NCI-H2107 treated with DMSO at 0.1 percent for 48 hours (cell line): ENCODE data around the gene VAPA.

Experiments
- DNase-seq: peaks from one replicate; lab custom pipeline; 2025; ENCODE audit not compliant: unreplicated experiment; lab: John Stamatoyannopoulos, UW

The VAPA gene

DNA sequence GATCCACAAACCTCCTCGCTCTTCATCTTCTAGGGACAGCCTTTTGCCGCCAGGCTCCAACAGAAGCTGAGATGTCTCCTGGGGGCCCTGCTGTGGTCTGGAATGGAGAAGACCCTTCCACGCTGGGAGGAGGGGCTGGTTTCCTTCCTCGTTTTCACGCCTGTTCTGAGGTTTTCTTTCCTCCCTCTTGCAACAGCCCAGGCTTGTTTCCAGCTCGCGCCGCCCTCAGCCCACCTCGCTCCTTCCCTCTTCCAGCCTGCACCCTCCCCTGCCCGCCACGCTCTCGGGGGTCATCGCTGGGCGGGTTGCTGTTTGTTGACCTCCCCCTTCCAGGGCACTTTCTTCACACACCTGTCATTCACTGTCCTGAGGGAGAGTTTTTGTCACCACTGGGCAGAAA, 55.4 kb downstream of the VAPA start:
- DNase-seq: no peak

DNA sequence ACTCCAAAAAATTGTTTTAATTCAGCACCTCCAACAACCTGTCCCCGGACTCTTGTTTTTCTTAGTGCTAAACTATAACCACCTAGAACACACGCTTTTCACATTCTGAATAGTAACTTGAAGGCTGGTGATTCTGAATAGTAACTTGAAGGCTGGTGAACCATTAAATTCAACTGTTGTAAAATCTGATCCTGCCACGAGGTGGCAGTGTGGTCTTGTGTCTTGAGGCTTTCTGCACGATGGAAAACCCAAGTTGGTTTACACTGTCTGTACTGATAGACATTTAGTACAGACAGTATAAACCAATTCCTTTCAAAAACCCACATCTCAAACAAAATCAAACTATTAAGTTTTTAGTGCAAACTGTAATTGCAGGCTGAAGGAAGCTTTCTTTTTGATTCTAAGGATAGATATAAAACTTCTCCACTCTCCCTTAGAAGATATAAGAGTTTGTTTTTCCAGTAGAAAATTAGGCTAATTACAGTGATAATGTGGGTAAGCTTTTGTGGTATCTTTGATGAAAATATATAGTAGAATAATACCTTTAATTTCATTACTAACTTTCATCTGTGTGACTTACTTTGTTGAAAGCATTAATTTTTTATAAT, 57.6 kb downstream of the VAPA start:
- peak; percentile 2 for DNase-seq

DNA sequence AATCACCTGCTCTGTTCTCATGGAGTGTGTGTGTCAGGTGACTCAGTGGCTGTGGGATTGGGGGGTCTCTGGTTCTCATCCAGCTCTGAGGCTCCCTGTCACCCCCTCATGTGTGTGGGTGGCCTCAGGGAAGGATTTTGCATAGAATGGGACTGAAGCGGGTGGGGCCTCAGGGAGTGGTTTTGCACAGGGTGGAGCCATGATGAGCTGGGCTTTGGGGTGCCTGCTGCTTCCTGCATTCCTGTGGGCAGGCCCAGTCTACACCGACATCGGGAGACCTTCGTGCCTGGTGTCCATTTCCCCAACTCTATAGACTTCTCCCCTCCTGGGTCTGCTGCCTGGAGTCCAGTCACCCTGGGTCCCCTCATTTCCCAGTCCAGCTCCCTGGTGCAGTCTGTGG, 59.7 kb downstream of the VAPA start:
- no peak for DNase-seq

DNA sequence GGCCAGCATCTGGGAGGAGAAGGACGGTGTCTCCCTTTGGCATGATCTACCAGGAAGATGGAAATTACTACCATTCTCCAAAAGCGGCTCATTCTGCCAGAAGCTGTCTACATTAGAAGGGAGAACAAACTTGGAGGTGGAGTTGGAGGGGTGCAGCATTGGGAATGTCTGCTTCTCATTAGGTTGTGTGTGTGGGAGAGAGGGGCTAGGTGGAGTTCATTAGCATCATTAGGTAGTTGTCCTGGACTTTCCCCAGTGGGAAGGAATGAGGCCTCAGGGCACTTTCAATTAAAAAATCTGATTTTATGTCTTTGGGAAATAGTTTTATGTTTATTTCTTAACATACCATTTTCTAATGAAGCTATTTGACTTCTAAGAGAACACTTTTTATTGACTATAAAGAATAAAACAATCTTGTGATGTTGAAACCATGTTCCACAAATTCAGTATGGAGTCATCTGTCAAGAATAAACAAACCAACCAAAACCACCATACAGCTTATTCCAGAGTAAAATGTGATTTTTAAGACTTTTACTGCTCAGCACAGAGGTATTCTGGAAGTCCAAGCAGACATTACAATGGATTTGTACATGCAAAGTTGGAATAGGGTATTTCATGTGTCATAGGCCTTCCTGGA, 60.6 kb downstream of the VAPA start:
- no peak for DNase-seq

DNA sequence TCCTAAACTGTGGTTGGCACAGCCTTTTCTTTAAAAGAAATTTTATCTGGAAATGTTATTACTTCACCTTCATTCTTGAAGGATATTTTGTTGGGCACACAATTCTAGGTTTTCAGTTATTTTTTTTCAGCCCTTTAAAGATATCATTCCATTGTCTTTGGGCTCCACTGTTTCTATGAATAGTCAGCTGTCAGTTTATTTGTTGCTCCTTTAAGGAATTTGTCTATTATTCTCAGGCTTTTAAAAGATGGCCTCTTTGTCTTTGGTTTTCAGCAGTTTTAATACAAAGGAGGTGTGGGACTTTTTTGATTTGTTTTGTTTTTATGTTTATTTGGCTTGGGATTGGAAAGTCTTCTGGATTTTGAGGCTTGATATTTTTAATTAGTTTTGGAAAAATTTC, 61.8 kb downstream of the VAPA start:
- no peak for DNase-seq

DNA sequence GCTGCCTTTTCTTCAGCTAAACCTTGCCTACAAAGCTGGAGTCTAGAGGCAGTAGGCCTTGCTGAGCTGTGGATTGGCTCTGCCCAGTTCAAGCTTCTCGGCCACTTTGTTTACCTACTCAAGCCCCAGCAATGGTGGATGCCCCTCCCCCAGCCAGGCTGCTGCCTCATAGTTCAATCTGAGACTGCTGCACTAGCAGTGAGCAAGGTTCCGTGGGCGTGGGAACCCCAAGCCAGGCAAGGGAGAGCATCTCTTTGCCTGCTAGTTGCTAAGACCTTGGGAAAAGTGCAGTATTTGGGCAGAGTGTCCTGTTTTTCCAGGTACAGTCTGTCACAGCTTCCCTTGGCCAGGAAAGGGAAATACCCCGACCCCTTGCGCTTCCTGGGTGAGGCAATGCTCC, 68.9 kb downstream of the VAPA start:
- DNase-seq: no peak

DNA sequence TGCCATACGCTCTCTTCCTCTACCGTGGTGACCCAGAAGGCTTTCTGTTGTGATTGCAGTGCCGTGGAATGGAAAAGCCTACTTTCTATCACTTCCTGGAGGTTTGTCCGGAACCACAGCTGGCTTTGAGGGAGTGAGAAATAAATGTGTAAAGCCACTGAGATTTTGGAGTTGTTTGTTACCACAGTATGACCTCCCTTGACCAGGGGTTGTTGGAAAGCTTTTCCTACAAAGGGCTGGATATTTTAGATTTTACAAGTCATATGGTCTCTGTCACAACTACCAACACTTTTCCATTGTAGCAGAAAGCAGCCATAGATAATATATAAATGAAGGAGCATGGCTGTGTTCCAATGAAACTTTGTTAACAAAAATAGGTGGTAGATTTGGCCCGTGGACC, 70.3 kb downstream of the VAPA start:
- DNase-seq: no peak

DNA sequence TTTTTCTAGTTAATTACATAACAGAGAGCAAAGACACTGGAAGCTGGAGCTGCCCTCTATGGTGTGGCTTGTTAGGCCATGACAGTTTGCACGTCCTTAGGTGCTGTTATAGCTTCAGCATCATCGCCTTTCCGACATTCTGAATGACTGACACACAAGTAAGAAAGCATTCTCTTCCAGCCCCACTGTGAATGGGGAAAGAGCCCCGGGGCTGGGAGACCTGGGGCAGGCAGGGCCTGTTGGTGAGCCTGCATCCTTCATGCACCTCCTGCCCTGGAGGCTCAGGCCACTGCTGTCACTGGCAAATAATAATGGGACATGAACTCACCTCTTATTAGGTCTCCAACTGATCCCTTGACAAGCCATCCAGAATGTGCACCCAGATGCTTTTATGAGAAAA, 71.8 kb downstream of the VAPA start:
- DNase-seq: no peak

DNA sequence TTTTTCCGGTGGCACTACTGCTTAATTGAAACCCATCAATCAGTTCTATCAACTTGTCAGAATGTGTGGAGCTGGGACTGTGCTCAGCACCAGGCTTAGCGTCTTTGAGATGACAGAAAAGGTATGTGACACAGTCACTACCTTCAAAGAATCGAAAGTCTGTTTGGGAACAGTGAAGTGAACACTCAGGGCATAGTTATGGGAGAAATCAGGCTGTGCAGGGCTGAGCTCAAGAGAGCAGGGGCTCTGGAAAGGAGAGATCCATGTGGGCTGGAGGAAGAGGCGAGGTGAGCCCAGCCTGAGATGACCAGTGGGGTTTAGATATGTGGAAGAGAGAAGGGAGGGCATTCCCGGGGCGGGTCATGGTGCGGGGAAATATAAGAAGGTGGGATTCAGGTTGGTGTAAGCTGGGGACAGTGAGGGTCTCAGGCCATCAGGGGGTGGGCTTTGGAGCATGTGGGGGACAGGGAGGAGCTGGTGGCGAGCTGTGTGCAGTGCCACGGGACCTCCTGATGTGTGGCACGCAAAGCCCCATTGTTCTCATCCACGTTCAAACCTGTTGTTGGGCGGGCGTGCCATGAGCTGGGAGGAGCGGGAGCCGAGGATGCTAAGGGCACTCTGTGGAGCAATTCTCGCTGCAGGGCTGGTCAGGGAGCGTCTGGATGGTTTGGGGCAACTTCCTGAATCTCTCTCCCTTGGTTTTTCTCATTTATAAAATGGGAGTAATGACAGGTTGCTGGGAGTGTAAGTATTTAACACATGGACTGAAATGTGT, 72.5 kb downstream of the VAPA start:
- DNase-seq: no peak

DNA sequence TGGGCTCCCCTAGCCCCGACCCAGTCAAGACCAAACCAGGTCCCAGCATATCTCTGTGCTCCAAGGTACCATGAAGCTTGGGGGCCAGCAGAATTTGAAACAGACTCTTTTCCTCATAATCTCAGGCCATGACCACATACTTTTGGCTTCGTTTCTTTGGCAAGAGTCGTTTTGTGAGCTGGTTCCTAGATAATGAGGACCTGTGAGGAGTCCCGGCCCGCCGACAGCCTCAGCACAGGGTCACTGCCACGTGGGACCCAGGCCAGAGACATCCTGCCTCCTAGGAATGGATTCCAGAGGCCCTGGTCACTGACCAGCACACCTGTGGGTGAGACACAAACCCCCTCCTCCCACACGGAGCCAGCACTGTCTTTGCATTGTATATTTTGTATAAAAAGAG, 73.5 kb downstream of the VAPA start:
- no peak for DNase-seq

DNA sequence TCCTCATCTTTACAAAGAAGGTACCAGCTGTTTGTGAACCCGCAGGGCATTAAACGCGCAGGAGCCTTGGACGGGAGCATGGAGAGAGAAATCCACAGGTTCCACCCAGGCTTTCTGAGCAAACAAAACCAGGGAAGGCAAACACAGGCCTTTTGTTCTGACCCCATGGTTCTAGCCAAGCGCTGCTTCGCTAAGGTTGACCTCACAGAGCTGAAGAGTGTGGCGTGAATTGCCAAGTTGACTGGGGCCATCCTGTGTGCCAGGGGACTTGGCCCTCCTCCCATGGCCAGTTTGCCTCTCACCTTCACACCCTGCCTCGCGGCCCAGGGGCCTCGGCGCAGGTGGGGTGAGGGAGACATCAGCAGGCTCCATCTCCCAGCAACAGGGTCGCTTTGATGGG, 74.1 kb downstream of the VAPA start:
- DNase-seq: no peak

DNA sequence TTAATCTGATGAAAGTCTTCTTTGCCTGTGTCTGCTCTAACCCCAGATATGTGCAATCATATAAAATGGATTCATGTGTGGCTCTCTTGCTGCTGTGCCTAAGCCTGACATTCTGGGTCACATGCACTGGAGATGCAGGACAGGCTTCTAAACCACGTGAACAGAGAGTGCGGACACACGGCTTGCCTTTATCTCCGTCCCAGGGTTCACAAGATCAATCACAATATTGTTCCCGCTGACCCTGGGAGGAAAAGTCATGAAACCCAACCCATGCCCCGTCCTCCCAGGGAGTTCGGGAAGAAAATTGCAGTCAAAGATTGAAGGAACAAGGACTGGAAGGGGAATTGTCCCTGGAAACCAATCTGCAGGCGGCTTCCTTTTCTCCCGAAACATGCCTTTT, 74.8 kb downstream of the VAPA start:
- no peak for DNase-seq

DNA sequence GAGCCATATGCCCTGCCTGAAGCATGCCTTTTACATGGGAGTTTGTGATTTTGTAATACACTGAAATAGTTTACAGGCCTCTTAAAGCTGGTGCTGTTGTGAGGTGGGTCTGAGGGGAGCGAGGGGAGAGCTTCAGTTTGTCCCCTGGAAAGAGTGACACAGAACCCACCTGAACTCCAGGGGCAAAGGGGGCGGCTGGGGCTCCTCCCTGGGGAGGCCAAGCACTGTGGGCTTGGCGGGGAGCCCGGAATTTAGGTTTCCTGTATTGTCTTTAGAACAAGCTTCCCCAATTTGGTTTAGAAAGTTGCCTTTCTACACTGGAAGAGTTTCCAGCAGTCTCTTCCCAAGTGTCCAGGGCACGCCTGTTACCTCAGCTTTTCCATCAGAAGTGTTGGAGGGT, 75.7 kb downstream of the VAPA start:
- no peak for DNase-seq

DNA sequence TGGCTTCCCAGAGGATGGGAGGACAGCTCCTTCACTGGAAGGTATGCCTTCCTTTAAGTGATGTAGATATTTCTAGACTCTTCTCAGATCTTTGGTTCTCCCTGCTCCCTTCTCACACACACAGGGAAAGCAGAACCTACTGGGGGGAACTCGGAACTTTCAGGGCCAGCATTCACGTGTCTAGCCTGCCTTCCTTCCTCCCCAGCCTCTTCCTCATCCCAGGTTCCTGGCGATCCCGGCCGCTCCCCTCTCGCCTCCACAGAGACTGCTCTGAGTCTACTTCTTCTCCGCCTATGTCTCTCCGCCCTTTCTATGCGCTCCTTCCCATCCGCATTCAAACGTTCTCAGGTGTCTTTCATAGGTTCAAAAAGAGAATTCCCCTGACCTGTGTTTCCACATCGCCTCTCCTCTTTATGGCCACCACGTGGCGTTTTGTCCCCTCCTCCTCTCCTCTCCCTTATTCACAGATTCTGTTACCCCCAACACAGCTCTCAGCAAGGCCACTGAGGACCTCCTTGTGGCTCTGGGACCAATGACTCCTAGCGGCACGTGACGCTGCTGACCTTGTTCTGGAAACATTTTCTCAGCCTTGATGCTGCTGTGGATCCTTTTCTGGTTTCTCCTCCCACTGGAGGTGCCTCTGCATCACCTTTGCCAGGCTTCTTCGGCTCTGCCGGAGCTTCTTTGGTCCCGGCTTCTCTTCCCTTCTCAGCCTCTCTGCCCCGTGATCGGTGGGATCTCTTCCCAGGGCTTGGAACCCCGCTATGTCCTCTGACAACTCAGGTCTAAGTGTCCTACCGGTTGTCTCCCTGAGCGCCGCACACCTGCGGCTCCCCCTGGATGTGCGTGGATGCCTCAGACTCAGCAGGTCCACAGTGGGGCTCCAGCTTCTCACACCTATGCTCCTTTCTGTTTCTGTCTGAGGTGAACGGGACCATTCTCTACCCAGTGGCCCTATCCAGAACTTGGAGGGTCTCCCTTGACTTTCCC, 77.5 kb downstream of the VAPA start:
- no peak for DNase-seq

DNA sequence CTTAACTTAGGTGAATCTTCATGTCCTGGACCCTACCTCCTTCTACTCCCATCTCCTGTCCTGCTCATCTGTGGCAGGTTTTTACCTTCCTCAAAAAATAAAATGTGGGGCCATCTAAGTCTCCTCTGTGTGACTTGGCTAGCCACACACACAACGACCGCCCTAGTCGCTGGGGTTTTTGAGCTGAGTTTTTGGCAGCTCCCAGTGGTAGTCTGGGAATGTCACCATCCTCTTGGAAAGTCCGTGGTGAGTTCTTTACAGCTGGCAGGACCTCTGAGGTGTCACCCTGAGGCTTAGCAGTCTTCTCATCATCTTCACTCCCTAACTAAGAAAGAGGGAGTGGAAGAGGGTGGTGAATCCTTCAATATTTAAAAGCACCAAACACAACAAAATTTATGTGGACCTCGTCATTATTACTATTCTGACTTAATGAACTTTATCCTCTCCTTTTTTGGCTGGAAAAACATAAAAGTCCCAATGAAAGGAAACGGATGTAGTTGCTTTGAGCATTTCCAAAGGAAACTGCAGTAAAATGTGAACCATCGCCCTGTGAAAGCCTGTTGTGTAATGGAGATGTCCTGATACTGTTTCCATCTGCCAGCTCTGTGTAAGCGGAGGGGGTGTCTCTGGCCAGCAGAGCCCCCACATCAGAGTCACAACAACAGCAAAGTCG, 78.6 kb downstream of the VAPA start:
- no peak for DNase-seq

DNA sequence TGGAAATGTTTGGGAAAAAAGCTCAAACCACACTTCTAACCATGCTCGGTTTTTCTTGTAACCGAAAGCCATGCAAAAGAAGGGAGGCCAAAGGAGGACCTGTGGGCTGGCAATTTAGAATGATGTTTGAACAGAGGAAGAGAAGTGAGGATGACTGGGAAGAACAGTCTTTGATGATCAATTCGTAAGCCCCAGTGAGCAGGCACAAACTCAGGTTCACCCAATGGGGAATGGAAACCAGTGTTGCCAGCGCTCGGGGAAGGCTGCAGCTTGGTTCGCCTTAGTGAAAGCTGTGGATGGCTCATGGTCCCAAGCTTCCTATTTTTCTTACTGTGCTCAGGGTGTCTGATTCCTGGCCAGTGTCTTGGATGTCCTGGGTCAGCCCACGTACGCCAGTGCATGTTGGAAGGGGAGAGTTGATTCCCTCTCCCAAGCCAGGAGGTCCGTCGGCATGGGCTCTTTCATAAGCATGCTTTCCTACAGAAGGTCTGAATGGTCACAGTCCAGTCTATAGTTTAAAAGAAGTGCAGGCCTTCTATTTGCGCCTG, 79.2 kb downstream of the VAPA start:
- no peak for DNase-seq

DNA sequence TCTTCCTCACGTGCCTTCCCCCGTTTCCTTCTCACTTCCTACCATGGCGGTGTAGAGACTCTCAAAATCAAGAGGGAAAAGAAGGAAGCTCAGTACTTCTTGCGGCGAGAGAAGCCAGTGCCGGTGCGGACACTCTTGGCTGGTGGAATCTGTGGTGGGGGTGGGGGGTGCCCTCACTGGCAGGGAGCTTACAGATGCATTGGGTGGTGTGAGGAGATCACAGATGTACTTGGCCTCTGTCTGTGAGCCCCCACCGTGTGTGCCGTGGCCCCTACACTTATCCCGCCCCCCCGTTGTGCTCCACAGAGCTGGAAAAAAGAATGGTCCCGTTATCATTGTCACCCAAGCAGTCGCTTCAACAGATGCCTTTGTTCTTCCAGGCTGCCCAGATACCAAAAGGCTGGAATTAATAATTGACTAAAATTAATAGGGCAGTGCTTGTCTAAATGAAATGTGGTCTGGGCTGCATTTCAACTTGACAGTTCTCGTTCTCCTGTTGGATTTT, 79.8 kb downstream of the VAPA start:
- DNase-seq: no peak

DNA sequence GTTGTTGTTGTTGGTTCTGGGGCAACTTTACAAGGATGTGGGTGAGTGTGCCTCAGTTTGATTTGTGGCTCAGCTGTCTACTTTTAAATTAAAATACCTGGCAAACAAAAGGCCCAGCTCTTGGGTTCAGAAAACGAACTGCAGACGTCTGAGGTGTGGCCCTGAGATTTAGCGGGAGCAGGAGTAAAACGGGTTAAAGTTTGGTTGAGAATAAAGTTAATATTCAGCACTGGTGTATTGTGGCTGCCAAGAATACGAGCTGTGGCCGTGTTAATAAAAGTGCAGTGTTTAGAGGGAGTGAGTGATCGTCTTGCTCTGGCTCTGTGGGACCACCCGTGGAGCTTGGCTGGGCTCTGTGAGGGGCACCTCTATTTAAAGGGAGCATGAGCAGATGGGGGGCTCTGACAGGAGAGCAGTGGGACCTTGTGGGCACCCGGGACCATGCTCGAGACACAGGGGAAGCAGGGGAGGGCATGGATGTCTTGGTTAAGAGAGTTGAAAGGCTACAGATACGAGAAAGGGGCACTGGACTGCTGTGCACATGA, 80.3 kb downstream of the VAPA start:
- DNase-seq: no peak

DNA sequence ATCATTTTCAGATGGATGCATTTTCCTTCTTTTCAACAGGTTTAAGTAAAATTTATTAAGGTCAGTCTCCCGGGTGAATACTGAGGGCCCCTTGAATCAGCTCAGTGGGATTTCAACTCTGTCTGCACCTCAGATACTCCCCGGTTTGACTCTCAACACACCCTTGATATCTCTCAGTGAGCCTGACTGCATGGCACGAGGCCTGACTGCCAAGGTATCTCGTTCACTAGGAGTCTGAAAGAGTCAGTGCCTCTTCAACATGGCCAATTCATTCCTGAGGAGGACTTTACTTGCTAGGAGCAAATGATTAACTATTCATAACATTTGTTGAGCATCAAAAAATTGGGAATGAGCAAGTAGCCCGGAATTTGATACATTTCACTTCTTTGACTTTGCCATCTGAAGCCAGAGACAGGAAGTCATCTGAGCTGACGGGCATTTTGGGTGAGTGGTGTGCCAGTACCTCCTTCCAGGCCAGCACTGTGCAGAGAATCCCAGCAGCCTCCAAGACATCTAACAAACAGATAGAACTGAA, 81.0 kb downstream of the VAPA start:
- no peak for DNase-seq

DNA sequence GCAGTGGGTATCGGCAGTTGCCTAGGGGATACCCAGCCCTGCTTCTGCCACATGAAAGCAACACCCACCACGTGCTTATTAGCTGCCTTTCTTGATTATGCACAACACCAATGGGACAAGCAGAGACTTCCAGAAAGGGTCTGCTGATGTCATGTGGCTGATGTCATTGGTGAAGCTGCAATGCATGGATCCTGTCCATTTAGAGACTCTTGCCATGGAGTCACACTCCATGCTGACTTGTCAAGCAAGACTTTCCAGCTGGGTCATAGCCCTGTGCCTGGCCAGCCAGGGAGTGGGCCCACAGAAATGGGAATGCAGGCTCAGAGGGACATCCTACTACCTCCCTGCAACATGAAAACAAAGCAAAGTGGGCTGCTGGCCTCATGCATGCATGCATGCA, 81.8 kb downstream of the VAPA start:
- DNase-seq: no peak
